ENCODE measurements around the gene NEURL1B. TPM values are rescaled to one million over a fixed set of nuclear protein-coding genes. Genes with fewer than 3 reads are reported as not detected.
A peak's percentile ranks its signal among the peaks of the same experiment; 100 is the strongest.

Gene NEURL1B
- total RNA-seq, 2 donors from 2014 or later: 0.23 to 1.4 TPM

DNA sequence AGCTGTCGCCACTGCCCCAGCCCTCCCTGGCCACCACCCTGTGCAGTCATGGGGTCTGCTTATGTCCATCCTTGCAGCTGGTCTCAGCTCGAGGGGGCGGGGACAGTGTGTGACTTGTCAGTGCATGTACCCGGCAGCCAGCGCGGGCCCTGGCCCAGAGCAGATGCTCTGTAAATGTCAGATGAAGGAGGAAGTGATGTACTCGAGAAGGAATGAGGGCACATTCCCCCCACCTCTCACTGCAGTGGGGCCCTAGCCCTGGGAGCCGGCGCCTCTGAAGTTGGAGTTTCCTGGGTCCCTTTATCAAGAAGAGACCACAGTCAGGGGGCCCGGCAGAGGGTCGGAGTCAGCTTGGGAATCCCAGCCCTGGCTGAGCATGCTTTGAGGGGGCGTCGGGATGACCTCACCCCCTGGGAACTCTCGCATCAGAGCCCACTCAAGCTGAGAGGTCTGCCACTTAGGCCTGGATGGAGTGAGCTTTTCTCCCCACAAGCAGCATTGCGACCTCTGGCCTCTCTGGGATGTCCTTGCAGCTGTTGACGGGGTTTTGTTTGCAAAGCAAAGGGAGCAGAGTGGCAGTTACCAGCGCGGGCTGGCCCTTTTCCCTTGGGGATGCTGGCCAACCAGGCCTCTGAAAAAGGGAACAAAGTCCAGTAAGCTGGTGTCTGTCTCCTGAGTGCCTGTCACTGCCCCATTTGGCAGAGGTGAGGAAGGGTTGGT lies 19.0 kb downstream of the NEURL1B start:
- H3K27ac Mint-ChIP-seq: no peak overlapping the region
- no peak for ATAC-seq

DNA sequence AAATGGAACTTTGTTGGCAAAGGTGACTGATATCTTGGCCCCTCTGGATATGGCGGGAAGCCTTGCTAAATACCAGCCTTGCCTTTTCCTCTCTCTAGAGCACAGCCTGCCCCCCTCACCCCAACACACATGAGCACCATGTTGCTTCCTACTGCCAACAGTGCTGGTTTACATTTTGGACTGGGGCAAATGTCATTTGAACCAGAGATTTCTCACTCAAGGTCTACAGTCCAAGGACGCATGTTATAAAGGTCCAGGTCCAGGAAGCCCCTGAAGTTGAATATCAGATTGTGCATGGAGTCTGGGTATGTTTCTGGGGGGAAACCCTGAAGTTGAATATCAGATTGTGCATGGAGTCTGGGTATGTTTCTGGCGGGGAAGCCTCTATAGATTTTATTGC lies 19.9 kb downstream of the NEURL1B start:
- Mint-ChIP-seq H3K27ac (no peak overlapping the region), H3K9me3 (peaks cover 2 to 8% of the 10 kb centered on the region in 2 donors), H3K36me3 (peaks cover 1 to 5% of the 10 kb centered on the region in 2 donors)
- DNase-seq (ENCODE audit: low spot score in 2 of 2) (no peak), ATAC-seq (no peak)

More for the DNA sequence above, 19.0 kb downstream of the NEURL1B start:
- H3K36me3 Mint-ChIP-seq: peaks cover 10 to 12% of the 10 kb centered on the region in 2 donors
- no peak for DNase-seq (ENCODE audit: low spot score in 2 of 2)
- peaks cover 10 to 17% of the 10 kb centered on the region in 2 donors for H3K9me3 Mint-ChIP-seq

DNA sequence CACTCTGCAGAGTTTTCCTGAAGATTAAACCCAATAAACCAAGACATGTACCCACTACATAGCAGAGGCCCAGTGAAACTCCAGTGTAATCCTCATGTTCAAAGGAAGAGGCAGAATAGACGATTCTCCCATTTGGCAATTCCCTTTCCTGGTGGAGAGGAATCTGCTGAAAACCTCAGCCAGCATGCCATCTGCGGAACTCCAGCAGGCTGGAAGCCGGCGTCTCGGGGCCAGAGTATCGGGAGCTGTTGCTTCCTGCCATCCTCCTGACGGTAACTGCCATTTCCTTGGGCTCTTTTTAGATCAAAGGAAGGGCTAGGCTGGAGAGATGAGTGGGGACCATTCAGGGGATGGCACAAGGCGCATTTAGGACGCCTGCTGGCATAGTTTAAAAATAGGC lies 20.5 kb downstream of the NEURL1B start:
- no peak for DNase-seq (ENCODE audit: low spot score in 2 of 2)
- no peak overlapping the region for H3K27ac Mint-ChIP-seq
- no peak for ATAC-seq
- H3K9me3 Mint-ChIP-seq: peaks cover 0 to 6% of the 10 kb centered on the region in 2 donors
- peaks cover 0 to 3% of the 10 kb centered on the region in 2 donors for H3K36me3 Mint-ChIP-seq

DNA sequence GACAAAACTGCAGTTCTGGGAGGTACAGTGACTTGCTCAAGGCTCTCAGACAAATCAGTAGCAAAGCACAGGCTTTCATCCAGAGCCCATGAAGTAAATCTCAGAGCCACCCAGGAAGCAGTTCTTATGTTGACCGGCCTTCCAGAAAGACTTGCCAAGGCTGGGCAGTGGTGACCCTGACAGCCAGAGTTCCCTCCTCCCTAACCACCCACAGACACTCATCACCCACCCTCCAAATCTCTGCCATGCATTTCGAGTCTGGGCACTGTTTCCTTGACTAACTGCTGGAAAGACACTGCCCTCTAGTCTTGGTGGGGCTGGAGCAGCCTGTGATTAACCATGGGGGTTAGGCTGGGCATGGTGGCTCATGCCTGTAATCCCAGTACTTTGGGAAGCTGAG lies 21.5 kb downstream of the NEURL1B start:
- H3K27ac Mint-ChIP-seq: no peak overlapping the region
- no peaks in the 10 kb centered on the region for H3K36me3 Mint-ChIP-seq
- peaks cover 0 to 6% of the 10 kb centered on the region in 2 donors for H3K9me3 Mint-ChIP-seq
- no peak for ATAC-seq
- DNase-seq (ENCODE audit: low spot score in 2 of 2): no peak

DNA sequence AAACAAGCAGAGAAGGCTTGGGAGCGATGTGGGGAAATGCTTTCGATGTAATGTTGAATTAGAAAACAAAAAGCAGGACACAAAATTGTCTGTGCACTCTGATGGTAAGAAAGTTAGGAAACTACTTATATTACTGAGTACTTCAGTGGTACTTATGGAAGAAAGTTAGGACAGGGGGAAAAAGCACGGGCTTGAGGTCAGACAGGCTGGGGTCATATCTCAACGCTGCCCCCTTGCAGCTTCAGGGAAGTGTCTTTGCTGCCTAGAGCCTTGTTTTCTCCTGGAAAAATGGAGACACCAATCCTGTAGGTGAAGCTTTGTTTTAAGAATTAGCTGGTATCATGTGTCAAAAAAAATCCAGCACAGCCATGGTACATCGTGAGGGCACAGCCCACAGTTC lies 23.0 kb downstream of the NEURL1B start:
- H3K9me3 Mint-ChIP-seq: no peaks in the 10 kb centered on the region
- no peak for ATAC-seq
- no peak overlapping the region for H3K27ac Mint-ChIP-seq
- no peaks in the 10 kb centered on the region for H3K36me3 Mint-ChIP-seq
- DNase-seq (ENCODE audit: low spot score in 2 of 2): no peak

DNA sequence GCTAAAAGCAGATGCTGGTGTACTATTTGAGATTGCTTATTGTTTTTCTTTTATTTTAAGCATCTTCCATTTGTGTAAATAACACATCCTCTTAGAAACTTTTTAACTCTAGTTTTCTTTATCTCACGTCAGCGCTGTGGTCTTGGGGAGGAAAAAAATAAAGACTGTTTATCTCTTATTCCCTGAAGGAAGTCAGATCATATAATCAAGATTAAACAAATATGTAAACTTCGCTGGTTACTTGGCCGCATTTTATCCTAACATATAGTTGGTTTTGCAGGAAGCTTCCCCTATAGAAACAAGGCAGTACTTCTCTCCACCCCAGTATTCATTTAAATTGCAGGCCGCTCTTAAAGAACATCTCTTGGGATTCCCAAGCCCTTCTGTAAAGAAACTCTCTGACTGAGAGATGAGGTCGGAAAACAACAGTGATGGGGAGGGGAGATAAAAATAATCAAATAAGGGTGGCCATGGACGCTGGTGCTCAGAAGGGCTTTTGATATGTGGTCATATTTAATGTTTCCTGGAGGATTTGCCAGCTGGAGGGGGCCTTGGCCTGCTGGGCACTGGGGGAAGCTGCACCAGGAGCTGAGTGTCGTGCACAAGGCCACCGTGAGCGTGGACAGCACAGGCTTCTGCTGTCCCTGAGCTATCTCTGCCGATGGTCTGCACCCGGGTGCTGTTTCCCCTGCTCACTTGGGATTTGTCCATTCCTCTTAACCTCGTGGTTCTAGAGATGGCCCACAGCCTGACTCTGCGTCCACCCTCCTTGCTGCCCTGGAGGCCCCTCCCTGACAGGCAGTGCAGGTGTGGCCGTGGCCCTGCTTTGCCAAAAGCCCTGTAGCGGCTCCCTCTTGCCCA lies 23.8 kb downstream of the NEURL1B start:
- no peak for ATAC-seq
- no peak for DNase-seq (ENCODE audit: low spot score in 2 of 2)
- H3K36me3 Mint-ChIP-seq: no peaks in the 10 kb centered on the region
- no peak overlapping the region for H3K27ac Mint-ChIP-seq
- H3K9me3 Mint-ChIP-seq: no peaks in the 10 kb centered on the region

DNA sequence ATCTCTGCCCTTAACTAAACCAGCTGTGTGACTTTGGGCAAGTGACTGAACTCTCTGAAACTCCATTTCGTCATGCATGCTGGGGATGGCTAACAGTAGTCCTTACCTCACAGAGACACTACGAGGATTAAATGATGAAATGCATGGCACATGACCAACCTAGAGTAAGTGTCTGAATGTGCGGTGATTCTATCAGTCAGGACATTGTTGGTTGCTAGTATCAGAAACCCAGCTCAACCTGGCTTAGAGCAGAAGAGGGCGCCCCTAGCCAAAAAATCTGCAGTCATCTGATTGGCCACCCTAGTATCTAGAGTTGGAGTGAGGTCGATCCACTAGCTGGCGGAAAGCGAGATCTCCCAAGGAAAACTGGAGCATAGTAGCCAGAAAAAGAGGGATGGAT lies 25.2 kb downstream of the NEURL1B start:
- ATAC-seq (no peak), DNase-seq (ENCODE audit: low spot score in 2 of 2) (no peak)
- Mint-ChIP-seq H3K36me3 (no peaks in the 10 kb centered on the region), H3K27ac (no peak overlapping the region), H3K9me3 (peaks cover 0 to 3% of the 10 kb centered on the region in 2 donors)

DNA sequence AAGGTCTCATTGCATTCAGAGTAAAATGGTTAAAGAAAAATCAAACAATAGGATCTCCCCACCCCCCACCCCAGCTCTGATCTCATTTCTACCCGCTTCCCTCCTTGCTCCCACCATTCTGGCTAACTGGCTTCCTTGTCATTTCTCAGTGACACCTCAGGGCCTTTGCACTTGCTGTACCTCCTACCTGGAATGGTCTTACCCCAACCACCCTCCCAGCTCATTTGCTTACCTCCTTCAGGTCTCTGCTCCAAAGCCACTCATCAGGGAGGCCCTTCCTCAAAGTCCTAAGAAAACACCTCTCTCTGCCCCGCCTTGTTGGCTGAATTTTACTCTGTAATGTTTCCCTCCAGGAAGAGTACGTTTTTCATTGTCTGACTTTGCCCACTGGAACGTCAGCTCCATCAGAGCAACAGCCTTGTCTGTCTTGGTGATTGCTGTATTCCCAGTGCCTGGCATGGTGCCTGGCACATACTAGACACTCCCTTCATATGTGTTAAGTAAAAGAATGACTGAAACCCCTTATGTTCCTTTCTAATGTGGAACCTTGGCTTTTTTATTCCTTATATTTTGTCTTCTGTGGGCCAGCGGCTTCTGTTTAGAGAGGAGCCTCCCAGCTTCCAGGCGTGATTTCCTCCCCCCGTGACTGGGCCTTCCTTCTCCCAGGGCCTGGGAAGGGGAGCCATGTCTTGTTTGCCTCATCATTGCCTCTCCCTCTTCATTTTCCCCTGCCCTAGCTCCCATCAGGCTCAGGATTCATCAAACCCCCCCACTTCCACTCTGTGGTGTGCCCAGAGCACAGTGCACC lies 26.9 kb downstream of the NEURL1B start:
- no peaks in the 10 kb centered on the region for H3K36me3 Mint-ChIP-seq
- peaks cover 0 to 3% of the 10 kb centered on the region in 2 donors for H3K9me3 Mint-ChIP-seq
- ATAC-seq (no peak), DNase-seq (ENCODE audit: low spot score in 2 of 2) (no peak)
- H3K27ac Mint-ChIP-seq: peak overlapping the region; percentile 15 to 79

DNA sequence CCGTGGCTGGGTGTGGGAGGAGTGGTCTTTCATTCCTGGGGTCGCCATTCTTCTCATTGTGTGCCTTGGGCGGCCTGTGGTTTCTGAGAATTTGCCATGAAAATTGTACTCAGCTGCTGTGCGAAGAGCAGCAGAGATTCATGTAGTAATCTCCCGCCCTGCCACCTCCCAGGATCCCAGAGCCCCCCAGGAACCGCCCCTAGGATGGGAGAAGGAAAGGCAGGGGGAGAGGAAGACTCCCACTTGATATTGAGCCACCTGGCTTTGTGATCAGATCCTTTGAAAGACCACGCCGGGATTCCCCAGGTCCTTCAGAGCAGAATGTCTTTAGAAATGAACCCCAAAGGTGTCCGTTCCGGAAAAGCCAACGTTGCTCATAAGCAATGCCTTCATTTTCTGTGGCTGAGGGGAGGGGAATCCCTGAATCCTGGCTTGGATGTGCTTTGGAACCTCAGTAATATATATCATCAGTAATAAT lies 27.6 kb downstream of the NEURL1B start:
- Mint-ChIP-seq H3K27ac (peak overlapping the region; percentile 14 to 15), H3K9me3 (peaks cover 0 to 3% of the 10 kb centered on the region in 2 donors), H3K36me3 (no peaks in the 10 kb centered on the region)
- ATAC-seq (no peak), DNase-seq (ENCODE audit: low spot score in 2 of 2) (no peak)

DNA sequence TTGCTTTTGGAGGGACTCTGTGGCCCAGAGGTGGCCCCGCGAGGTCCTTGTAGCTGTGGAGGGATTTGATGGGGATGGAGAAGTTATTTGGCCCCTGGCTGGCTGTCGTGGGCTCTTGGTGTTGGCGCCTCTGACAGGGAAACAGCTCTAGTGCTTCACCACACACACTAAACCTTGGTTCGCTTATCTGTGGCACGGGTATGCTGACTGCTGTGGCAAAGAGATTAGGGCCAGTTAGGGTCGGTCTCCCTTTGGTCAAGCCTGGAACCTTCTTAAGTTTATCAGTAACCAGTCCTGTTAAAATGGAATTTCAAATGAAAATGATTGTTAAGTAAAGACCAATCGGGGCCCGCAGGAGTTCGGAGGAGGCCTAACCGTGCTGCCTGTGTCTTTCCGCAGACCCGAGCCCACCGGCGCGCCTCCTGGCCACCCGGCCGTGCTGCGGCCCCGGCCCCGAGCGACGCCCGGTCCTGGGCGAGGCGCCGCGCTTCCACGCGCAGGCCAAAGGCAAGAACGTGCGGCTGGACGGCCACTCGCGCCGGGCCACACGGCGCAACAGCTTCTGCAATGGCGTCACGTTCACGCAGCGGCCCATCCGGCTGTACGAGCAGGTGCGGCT lies 28.4 kb downstream of the NEURL1B start:
- Mint-ChIP-seq H3K27ac (no peak overlapping the region), H3K9me3 (peaks cover 0 to 3% of the 10 kb centered on the region in 2 donors), H3K36me3 (no peaks in the 10 kb centered on the region)
- DNase-seq (ENCODE audit: low spot score in 2 of 2) (no peak), ATAC-seq (no peak)

DNA sequence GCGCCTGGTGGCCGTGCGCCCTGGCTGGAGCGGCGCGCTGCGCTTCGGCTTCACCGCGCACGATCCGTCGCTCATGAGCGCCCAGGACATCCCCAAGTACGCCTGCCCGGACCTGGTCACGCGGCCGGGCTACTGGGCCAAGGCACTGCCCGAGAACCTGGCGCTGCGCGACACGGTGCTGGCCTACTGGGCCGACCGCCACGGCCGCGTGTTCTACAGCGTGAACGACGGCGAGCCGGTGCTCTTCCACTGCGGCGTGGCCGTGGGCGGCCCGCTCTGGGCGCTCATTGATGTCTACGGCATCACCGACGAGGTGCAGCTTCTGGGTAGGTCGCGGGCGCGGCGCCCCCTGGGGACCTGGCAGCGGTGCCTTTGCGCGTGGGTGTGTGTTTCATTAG lies 28.9 kb downstream of the NEURL1B start:
- DNase-seq (ENCODE audit: low spot score in 2 of 2): no peak
- Mint-ChIP-seq H3K36me3 (no peaks in the 10 kb centered on the region), H3K9me3 (peaks cover 0 to 3% of the 10 kb centered on the region in 2 donors), H3K27ac (no peak overlapping the region)
- ATAC-seq: no peak

DNA sequence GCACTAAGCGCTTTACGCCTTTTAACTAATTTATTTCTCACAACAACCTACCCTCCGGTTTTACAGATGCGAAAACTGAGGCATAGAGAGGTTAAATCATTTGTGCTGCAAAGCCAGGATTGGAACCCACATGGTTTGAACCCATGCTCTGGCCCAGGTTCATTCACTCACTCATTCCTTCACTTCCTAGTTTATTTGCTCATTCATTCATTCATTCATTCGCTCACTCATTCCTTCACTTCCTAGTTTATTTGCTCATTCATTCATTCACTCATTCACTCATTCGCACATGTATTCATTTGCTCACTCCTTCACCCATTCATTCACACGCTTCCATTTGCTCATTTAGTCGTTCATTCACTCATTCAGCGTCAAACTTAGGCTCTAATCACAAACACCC lies 29.4 kb downstream of the NEURL1B start:
- DNase-seq (ENCODE audit: low spot score in 2 of 2) (no peak), ATAC-seq (no peak)
- H3K9me3 Mint-ChIP-seq: peaks cover 0 to 3% of the 10 kb centered on the region in 2 donors
- no peaks in the 10 kb centered on the region for H3K36me3 Mint-ChIP-seq
- H3K27ac Mint-ChIP-seq: no peak overlapping the region

DNA sequence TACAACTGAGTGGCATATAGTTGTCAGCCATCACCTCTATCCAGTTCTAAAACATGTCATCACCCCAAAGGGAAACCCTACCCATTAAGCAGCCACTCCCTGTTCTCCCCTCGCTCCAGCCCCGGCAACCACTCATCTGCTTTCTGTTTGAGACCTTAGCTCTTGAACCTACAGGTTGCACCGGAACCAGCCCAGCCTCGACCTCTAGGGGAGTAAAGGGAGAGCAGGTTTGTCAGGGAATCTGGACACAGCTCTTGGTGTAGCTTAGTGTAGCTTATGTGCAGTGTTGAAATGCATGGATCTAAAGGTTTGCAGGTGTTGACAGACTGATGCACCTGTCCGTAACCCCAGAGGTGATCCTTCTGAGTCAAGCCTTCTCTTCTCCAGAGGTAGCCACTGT lies 30.0 kb downstream of the NEURL1B start:
- Mint-ChIP-seq H3K27ac (no peak overlapping the region), H3K36me3 (no peaks in the 10 kb centered on the region), H3K9me3 (peaks cover 0 to 3% of the 10 kb centered on the region in 2 donors)
- DNase-seq (ENCODE audit: low spot score in 2 of 2) (no peak), ATAC-seq (no peak)

DNA sequence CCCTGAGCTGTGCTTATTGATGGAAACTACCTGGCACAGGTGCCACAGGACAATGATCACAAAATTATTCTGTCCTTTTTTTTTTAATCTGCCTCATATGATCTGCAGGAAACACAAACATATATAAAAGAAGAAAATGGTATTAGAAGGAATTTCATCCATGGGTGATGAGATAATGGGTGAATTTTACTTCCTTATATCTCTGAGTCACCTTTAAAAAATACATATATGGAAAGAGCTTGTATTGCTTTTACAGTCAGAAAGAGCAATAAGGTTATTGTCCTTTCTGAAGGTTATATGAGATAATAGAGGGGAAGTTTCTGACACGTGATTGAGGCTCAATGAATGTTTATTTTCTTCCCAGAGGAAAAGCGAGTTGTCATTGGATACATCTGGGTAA lies 31.6 kb downstream of the NEURL1B start:
- no peak overlapping the region for H3K27ac Mint-ChIP-seq
- no peak for DNase-seq (ENCODE audit: low spot score in 2 of 2)
- H3K36me3 Mint-ChIP-seq: no peaks in the 10 kb centered on the region
- peaks cover 0 to 3% of the 10 kb centered on the region in 2 donors for H3K9me3 Mint-ChIP-seq
- ATAC-seq: no peak

DNA sequence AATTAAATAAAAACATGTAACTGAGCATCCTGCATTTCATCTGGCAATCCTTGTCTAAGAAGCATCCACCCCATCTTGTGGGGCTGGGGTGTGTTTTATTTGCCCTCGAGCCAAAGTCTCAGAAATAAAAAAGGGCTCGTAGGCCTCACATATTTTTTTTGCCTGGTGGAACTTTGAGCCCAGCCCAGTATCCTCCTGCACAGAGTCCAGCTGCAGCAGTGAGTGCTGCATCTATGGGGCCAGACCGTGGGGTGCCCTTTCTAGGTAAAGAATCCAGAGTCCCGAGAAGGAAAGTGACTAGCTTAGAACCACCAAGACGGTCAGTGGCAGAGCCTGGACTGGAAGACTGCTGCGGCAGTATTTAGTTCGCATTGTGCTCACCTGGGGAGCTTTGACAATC lies 33.1 kb downstream of the NEURL1B start:
- Mint-ChIP-seq H3K36me3 (no peaks in the 10 kb centered on the region), H3K9me3 (peaks cover 0 to 3% of the 10 kb centered on the region in 2 donors), H3K27ac (no peak overlapping the region)
- DNase-seq (ENCODE audit: low spot score in 2 of 2) (no peak), ATAC-seq (no peak)

DNA sequence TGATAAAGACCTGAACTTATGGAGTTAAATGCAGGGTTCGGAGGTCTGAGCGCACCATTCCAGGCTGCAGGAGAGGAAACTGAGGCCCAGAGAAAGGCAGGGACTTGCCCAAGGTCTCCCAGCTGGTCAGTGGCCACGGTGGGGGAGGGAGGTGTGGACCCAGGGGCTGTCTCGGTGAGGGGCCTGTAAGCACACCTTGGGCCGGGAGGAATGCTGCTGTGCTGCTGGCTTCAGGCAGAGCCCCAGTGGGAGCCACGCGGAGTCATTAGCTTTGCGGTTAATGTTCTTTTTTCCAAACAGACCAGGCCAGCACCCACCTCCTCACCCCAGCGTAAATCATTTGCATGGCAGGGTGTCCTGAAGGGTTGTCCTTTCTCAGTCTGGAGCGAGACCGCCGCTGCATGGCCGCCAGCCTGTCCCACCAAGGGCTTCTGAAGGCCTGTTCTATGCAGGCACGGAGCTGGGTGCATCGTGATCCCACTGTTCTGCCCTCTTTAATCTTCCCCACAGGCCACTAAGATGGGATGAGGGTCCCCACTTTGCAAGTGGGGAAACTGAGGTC lies 35.9 kb downstream of the NEURL1B start:
- Mint-ChIP-seq H3K36me3 (no peaks in the 10 kb centered on the region), H3K27ac (no peak overlapping the region)
- no peak for ATAC-seq

More for the DNA sequence above, 35.9 kb downstream of the NEURL1B start:
- DNase-seq (ENCODE audit: low spot score in 2 of 2): no peak
- H3K9me3 Mint-ChIP-seq: no peaks in the 10 kb centered on the region
